MG63 (cell line): ENCODE data around the gene CEP63. TPM values are rescaled to one million over a fixed set of nuclear protein-coding genes. Genes with fewer than 3 reads are reported as not detected.

Experiments
- DNase-seq: peaks from one replicate; pipeline ENCODE4 v3.0.0-alpha.2; 2020
- H3K27me3 ChIP-seq: fragments of 250-450 bp; sonication (Bioruptor Pico); 2 replicates; pipeline ENCODE4 v1.5.1; 2020; ENCODE audit warnings: mild to moderate bottlenecking, moderate library complexity
- H3K36me3 ChIP-seq: fragments of 250-450 bp; sonication (Bioruptor Pico); 2 replicates; pipeline ENCODE4 v1.5.1; 2020; ENCODE audit warnings: mild to moderate bottlenecking, moderate library complexity
- H3K4me3 ChIP-seq: fragments of 250-450 bp; sonication (Bioruptor Pico); 2 replicates; pipeline ENCODE4 v1.5.1; 2020; ENCODE audit warnings: mild to moderate bottlenecking, moderate library complexity
- H3K9me3 ChIP-seq: fragments of 250-450 bp; sonication (Bioruptor Pico); 2 replicates; pipeline ENCODE4 v1.5.1; 2020; ENCODE audit warnings: mild to moderate bottlenecking, moderate library complexity
- total RNA-seq: library from RNA; depleted of rRNA; stranded (reverse); fragments of >200 nt; shearing (Covaris generic); gene quantifications from 2 replicates; pipeline ENCODE4 v1.2.3, GENCODE V29; 2014; ENCODE audit warnings: low replicate concordance; rRNA removed

Gene CEP63
- 15.3 and 30.3 TPM in 2 replicates for total RNA-seq

DNA sequence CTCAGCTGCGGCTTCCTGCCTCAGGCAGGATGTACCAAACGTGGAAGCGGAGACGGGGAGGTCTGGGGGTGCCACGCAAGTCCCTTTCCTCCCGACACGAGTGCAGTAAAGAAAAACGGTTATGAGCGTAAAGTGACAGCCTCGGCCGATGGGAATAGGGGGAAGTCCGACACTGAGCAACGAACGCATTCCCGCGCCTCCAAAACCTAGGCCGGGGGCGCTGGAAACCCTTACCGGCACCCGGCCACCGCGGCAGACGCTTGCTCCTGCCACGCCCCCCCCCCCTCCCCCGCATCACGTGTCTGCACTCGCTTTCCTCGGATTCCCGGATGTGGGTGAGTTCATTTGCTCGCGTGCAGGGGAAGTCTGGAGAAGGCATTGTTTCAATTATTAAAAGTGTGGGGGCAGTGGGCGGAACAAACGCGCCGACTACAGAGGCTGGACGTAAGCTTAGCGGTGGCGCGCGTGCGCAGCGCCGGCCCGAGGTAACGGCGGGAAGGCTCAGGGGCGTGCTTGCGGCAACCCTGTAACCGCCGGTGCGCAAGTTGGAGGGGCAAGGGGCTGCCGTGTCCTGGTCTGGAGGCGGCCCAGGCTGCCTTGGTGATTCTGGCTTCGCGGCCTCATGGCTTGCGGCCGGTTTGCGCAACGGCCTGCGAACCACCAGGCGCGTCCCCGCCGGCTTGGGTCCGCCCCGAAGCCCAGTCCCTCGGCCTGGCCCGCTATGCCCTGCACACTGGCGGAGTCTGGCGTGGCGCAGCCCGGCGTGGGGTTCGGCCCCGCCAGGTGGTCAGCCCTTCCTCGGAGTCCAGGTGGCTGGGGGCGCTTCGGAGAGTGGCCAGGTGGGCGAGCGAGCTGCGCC is at the start of gene CEP63, which contains the start of gene ANAPC13:
Gene CEP63, plus strand, starts transcription at position 340 of the 859 bp plus-strand sequence. CDS start 9,264 bp downstream, outside the sequence.
Gene ANAPC13, minus strand, starts transcription at position 268 of the 859 bp plus-strand sequence. CDS start 3,081 bp downstream, outside the sequence.
- Histone ChIP-seq H3K9me3 (no peaks in the 10 kb centered on the region), H3K36me3 (peaks cover 38% of the 10 kb centered on the region), H3K4me3 (peak within 1 kb of the TSS; percentile 85), H3K27me3 (no peaks in the 10 kb centered on the region)
- DNase-seq = peak; percentile 98

DNA sequence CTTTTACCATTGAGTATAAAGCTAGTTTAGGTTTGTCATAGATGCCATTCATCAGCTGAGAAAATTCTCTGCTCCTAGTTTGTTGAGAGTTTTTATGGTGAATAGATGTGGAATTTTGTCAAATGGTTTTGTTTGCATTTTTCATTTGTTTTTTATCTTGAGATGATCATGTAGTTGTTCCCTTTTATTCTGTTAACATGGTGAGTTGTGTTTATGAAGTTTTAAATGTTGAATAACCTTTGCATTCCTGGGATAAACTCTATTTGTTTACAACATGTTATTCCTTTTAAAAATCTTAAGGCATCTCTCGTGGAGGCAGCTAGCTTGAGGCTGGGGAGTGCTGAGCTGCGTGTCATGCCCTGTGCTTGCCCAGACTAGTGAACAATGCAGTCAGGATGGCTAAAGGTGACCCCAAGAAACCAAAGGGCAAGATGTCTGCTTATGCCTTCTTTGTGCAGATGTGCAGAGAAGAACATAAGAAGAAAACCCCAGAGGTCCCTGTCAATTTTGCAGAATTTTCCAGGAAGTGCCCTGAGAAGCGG is 48.6 kb upstream of the CEP63 start:
- no peaks in the 10 kb centered on the region for H3K36me3 ChIP-seq
- 0 out of 2 replicates have a peak, but pooled peaks cover 3% of the 10 kb centered on the region for H3K9me3 ChIP-seq
- no peaks in the 10 kb centered on the region for H3K27me3 ChIP-seq
- H3K4me3 ChIP-seq = no peak overlapping the region
- no peak for DNase-seq

DNA sequence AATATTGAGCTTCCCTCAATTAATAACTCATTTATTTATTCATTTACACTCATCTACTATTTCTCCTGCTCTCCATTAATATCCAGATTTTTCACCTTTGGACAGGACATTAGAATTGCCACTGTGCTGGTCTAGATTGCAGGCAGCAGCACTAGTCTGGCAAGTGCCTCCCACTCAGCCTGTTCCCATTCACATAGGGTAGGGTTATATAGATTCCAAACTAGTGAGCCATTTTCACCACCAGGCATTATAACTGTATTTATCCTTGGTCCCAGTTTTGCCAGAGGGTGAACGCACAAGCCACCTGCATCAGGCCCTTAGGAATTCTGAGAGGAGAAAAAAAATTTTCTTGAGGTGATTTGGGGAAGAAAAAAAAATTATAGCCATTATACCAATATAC is 44.5 kb upstream of the CEP63 start:
- DNase-seq = no peak
- Histone ChIP-seq H3K27me3 (no peaks in the 10 kb centered on the region), H3K9me3 (peaks cover 5% of the 10 kb centered on the region; the same call in 1 of the 2 replicates), H3K4me3 (no peak overlapping the region), H3K36me3 (no peaks in the 10 kb centered on the region)

- Histone ChIP-seq H3K27me3 (no peaks in the 10 kb centered on the region), H3K9me3 (peaks cover 5% of the 10 kb centered on the region; the same call in 1 of the 2 replicates), H3K36me3 (no peaks in the 10 kb centered on the region), H3K4me3 (no peak overlapping the region)
- DNase-seq = no peak
Observed at GRCh38 chr3:134441821-134442220, 44.0 kb upstream of the CEP63 start.

DNA sequence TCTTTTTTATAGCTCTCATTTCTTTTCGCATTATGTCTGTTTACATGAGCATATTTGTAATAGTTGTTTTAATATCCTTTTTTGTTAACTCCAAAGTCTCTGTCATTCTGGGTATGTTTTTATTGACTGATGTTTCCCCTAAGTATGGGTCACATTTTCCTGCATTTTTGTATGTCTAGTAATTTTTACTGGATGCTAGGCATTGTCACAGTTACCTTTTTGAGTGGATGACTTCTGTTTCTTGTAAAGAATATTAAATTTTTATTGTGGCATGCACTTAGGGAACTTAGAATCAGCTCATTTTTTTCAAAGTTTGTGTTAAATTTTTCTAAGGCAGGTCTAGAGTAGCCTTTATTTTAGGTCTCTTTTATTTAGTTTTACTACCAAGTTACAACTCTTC is 40.8 kb upstream of the CEP63 start:
- H3K9me3 ChIP-seq = peaks cover 5% of the 10 kb centered on the region; the same call in 1 of the 2 replicates
- no peaks in the 10 kb centered on the region for H3K27me3 ChIP-seq
- H3K36me3 ChIP-seq = no peaks in the 10 kb centered on the region
- no peak overlapping the region for H3K4me3 ChIP-seq
- no peak for DNase-seq

GRCh38 chr3:134445636-134446035 is 40.2 kb upstream of the CEP63 start:
- Histone ChIP-seq H3K4me3 (no peak overlapping the region), H3K36me3 (no peaks in the 10 kb centered on the region), H3K9me3 (peaks cover 5% of the 10 kb centered on the region; the same call in 1 of the 2 replicates), H3K27me3 (no peaks in the 10 kb centered on the region)
- DNase-seq = no peak

DNA sequence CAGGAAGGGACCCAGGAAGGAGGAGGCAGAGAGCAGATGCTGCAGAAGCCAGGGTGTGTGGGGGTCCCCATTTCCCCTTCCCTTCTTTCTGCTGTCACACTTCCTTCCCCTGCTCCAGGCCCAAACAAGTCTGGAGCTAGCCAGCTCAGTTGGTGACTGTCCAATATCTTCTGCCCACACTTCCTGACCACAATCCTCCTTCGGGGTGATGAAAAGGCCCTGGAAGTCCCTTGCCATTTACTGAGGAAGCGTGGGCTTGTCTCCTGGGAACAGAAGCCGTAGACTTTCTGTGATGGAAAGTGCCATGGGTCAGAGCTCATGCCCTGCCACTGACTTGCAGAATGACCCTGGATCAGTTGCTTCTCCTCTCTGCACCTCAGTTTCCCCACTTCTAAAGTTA is 39.1 kb upstream of the CEP63 start:
- Histone ChIP-seq H3K4me3 (no peak overlapping the region), H3K36me3 (no peaks in the 10 kb centered on the region), H3K9me3 (peaks cover 5% of the 10 kb centered on the region; the same call in 1 of the 2 replicates), H3K27me3 (no peaks in the 10 kb centered on the region)
- DNase-seq = peak; percentile 33

GRCh38 chr3:134447351-134447750 is 38.5 kb upstream of the CEP63 start:
- no peak for DNase-seq
- H3K4me3 ChIP-seq = no peak overlapping the region
- peaks cover 5% of the 10 kb centered on the region; the same call in 1 of the 2 replicates for H3K9me3 ChIP-seq

GRCh38 chr3:134448664-134449063 is 37.2 kb upstream of the CEP63 start:
- Histone ChIP-seq H3K27me3 (no peaks in the 10 kb centered on the region), H3K9me3 (peaks cover 5% of the 10 kb centered on the region; the same call in 1 of the 2 replicates), H3K36me3 (no peaks in the 10 kb centered on the region), H3K4me3 (no peak overlapping the region)
- DNase-seq = no peak

More at GRCh38 chr3:134447351-134447750, 38.5 kb upstream of the CEP63 start:
- Histone ChIP-seq H3K36me3 (no peaks in the 10 kb centered on the region), H3K27me3 (no peaks in the 10 kb centered on the region)

DNA sequence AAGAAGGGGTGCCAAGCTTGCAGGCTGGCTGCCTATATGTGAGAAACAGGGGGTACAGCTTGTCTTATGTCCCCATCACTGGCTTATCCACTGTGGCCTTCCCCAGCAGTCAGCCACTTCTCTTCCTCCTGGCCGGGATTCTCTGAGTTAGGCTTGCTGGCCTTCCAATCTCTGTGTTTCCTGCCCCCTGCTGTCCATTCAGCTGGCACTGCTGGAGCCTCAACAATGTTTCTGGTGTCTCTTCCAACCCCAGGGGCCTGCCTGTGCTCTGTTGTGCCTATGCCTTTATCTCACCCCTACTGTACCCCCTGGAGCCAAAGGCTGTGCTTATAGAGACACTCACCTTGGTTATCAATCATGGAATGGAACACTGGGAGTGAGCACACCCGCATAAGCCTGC is 36.6 kb upstream of the CEP63 start:
- Histone ChIP-seq H3K27me3 (no peaks in the 10 kb centered on the region), H3K36me3 (no peaks in the 10 kb centered on the region), H3K9me3 (peaks cover 5% of the 10 kb centered on the region; the same call in 1 of the 2 replicates), H3K4me3 (no peak overlapping the region)
- DNase-seq = peak; percentile 48

DNA sequence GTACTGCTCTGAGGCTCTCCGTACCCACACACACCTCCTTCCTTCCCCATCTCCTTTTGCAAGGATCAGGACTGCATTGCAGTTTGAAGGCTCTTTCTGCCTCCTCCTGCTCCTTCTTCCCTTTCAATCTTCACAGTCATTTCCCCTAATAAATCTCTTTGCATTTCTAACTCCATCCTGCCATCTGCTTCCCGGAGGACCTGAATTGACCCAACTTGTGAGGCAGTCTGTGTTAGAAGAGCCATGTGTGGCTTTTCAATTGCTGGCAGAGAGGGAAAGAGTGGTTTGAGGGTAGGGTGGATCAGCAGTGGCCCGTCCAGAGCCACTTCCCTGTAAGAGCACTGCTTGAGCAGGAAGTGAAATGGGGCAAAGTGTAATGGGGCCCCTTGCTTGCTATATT is 35.9 kb upstream of the CEP63 start:
- Histone ChIP-seq H3K9me3 (peaks cover 4% of the 10 kb centered on the region; the same call in 1 of the 2 replicates), H3K4me3 (no peak overlapping the region), H3K27me3 (no peaks in the 10 kb centered on the region), H3K36me3 (no peaks in the 10 kb centered on the region)
- DNase-seq = no peak

DNA sequence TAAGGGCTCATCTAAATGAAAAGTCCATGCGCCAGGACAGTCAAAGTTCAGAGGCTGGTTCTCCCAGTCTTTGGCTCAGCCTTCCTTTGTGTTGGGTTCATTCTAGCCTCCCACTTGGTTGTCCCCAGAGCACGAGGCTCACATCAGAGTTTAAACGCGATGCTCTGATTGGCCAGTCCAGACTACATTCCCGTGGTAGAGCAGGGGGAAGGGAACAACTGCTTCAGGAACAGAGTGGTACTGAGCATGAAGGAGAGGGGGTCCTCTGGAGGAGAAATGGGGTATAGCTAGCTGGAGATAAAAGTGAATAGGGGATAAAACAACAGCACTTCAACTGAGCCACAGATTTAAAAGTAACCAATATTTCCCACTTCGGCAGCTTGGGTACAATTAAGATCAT is 32.2 kb upstream of the CEP63 start:
- no peaks in the 10 kb centered on the region for H3K9me3 ChIP-seq
- H3K36me3 ChIP-seq = no peaks in the 10 kb centered on the region
- no peaks in the 10 kb centered on the region for H3K27me3 ChIP-seq
- DNase-seq = no peak
- no peak overlapping the region for H3K4me3 ChIP-seq

DNA sequence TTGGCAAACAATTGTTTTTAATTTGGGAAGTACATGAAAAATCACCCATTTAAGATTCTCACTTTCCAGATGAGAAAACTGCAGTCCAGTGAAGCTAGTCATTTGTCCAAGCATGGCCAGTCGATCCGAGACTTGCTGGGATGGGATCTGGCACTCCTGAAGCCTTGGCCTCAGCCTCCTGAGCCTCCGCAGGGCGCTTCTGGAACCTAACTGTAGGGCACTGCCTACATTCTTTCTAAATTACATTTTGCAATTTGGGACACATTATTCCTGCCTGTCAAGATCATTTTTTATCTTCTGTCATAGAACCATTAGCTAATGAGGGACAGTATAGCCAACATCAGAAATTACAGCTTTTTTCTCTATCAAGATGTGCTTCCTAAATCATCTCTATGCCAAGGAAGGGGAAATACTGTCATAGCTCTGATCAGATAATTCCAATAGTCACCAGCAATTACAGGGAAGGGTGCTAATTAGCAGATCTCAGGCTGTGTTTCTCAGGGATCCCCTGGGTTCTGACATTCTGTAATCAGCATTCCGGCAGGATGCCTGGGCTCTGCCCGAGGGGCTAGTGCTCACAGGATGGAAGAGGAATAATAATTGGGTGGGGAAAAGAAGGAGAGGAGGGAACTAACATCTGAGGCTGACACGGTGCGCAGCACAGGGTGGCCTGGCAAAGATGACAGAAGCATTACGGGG is 28.3 kb upstream of the CEP63 start:
- no peaks in the 10 kb centered on the region for H3K36me3 ChIP-seq
- no peak for DNase-seq
- no peaks in the 10 kb centered on the region for H3K27me3 ChIP-seq
- H3K4me3 ChIP-seq = no peak overlapping the region
- H3K9me3 ChIP-seq = no peaks in the 10 kb centered on the region

DNA sequence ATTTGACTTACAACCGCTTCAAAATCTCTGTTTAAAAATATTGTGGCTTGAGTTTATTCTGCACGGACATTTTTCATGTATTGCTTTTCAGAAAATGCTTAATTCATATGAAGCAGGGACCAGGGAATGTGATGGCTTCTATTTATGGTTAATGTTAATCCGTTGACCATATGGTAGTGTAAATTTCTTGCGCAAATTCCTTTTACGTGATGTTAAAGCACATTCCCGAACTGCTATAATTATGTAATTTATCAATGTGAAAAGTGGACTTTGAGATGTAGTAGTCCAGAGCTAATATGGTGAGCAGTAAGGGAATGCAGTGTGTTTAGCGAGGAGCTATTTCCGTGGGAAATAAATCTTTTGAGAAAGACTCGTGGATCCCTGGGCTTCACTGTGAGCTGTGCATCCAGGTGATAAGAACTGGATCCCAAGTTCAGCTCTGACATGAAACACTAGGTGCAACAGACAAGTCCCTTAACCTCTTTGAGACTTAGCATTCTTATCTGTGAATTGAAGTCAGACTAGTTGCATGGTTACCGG is 27.4 kb upstream of the CEP63 start:
- Histone ChIP-seq H3K9me3 (no peaks in the 10 kb centered on the region), H3K36me3 (no peaks in the 10 kb centered on the region), H3K27me3 (no peaks in the 10 kb centered on the region), H3K4me3 (no peak overlapping the region)
- no peak for DNase-seq

DNA sequence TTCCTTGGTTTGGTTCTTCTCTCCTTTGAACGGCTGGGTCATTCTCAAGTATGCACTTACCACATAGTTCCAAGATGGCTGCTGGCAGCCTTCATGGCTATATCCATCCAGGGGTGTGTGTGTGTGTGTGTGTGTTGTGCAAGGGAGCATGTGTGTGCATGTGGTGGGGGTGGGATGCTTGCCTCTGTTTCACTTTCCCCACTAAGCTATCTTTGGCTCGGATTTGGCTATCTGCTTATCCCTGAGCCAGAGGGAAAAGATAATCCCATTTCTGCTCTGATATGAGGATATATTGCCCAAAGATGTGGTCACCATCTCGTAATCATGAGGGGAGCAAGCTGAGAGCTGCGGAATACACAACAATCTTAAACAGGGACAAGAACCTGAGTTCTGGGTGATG is 26.3 kb upstream of the CEP63 start:
- Histone ChIP-seq H3K36me3 (no peaks in the 10 kb centered on the region), H3K9me3 (no peaks in the 10 kb centered on the region), H3K4me3 (no peak overlapping the region), H3K27me3 (no peaks in the 10 kb centered on the region)
- DNase-seq = no peak

DNA sequence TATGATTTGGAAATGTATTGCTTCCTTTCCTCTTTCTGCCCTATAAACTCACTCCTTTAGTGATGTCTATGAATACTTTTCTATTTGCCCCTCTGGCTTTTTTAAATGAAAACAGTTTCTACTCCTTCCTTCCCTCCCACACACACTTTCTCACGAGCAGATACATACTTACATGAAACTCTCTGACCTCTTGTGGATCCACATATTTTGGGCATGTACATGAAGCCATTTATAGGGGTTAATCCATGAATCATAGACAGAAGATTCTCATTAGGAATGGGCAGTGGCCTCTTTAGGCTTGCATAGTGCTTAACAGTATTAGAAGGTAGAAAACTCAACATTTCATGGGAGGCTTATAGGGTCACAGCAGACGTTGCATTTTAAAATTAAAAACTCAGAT is 24.9 kb upstream of the CEP63 start:
- no peak for DNase-seq
- H3K9me3 ChIP-seq = no peaks in the 10 kb centered on the region
- H3K36me3 ChIP-seq = no peaks in the 10 kb centered on the region
- no peak overlapping the region for H3K4me3 ChIP-seq
- H3K27me3 ChIP-seq = no peaks in the 10 kb centered on the region
